Neural crest cell (in vitro differentiated cells): ENCODE data around the gene FREM2. TPM values are rescaled to one million over a fixed set of nuclear protein-coding genes. Genes with fewer than 3 reads are reported as not detected.

ENCODE experiments used
- DNase-seq: peaks from one replicate; pipeline ENCODE4 v3.0.0; 2021; ENCODE audit warnings: low read depth, mixed read lengths, low spot score
- H3K27ac Mint-ChIP-seq: one replicate; pipeline ENCODE4 v1.8.0; 2021; ENCODE audit warnings: mild to moderate bottlenecking, mixed read lengths; ENCODE audit not compliant: unreplicated experiment
- H3K27me3 Mint-ChIP-seq: 2 replicates; pipeline ENCODE4 v1.8.0; 2021; ENCODE audit warnings: low read depth, mild to moderate bottlenecking, mixed read lengths
- H3K36me3 Mint-ChIP-seq: 2 replicates; pipeline ENCODE4 v1.8.0; 2021; ENCODE audit warnings: low read depth, mild to moderate bottlenecking, mixed read lengths
- H3K4me1 Mint-ChIP-seq: 2 replicates; pipeline ENCODE4 v1.8.0; 2021; ENCODE audit warnings: mixed read lengths
- H3K4me3 Mint-ChIP-seq: one replicate; pipeline ENCODE4 v1.8.0; 2021; ENCODE audit warnings: mild to moderate bottlenecking, mixed read lengths
- H3K9me3 Mint-ChIP-seq: 2 replicates; pipeline ENCODE4 v1.8.0; 2021; ENCODE audit warnings: mixed read lengths
- CTCF ChIP-seq: fragments of 200-600 bp; sonication (generic); conservative IDR thresholded peaks from 2 replicates; pipeline ENCODE4 v1.5.0; 2021; ENCODE audit warnings: antibody characterized with exemption, mild to moderate bottlenecking
- total RNA-seq: library from RNA; stranded (reverse); gene quantifications from 2 replicates; pipeline ENCODE4 v1.2.1, GENCODE V29; 2021

FREM2 gene
- total RNA-seq, 1 donor from 2014 or later: 16.5 TPM

GRCh38 chr13:38697197-38697596 lies 10.3 kb downstream of the FREM2 start:
- H3K9me3 Mint-ChIP-seq: no peaks in the 10 kb centered on the region
- peaks cover 7% of the 10 kb centered on the region for H3K36me3 Mint-ChIP-seq
- no peak overlapping the region for H3K4me3 Mint-ChIP-seq
- TF ChIP-seq CTCF: no peak
- DNase-seq: no peak
- peaks cover 20% of the 10 kb centered on the region for H3K4me1 Mint-ChIP-seq
- H3K27me3 Mint-ChIP-seq: no peaks in the 10 kb centered on the region
- H3K27ac Mint-ChIP-seq: no peak overlapping the region

GRCh38 chr13:38697628-38698333 lies 10.9 kb downstream of the FREM2 start:
- TF ChIP-seq CTCF: peak; percentile 21
- no peak for DNase-seq
- Mint-ChIP-seq H3K27ac (no peak overlapping the region), H3K27me3 (no peaks in the 10 kb centered on the region), H3K4me1 (peaks cover 20% of the 10 kb centered on the region), H3K36me3 (peaks cover 4% of the 10 kb centered on the region), H3K4me3 (no peak overlapping the region), H3K9me3 (no peaks in the 10 kb centered on the region)

GRCh38 chr13:38700051-38700450 lies 13.2 kb downstream of the FREM2 start:
- Mint-ChIP-seq H3K9me3 (no peaks in the 10 kb centered on the region), H3K36me3 (peaks cover 4% of the 10 kb centered on the region), H3K27ac (no peak overlapping the region), H3K4me1 (peaks cover 15% of the 10 kb centered on the region), H3K4me3 (no peak overlapping the region), H3K27me3 (no peaks in the 10 kb centered on the region)
- no peak for DNase-seq
- no peak for TF ChIP-seq CTCF

- H3K27me3 Mint-ChIP-seq: no peaks in the 10 kb centered on the region
- no peak overlapping the region for H3K27ac Mint-ChIP-seq
- H3K9me3 Mint-ChIP-seq: no peaks in the 10 kb centered on the region
- TF ChIP-seq CTCF: no peak
- no peak for DNase-seq
- no peaks in the 10 kb centered on the region for H3K36me3 Mint-ChIP-seq
- no peak overlapping the region for H3K4me3 Mint-ChIP-seq
- H3K4me1 Mint-ChIP-seq: peaks cover 12% of the 10 kb centered on the region
Observed at GRCh38 chr13:38702669-38703068, 15.8 kb downstream of the FREM2 start.

- no peaks in the 10 kb centered on the region for H3K27me3 Mint-ChIP-seq
- no peak overlapping the region for H3K4me3 Mint-ChIP-seq
- no peaks in the 10 kb centered on the region for H3K36me3 Mint-ChIP-seq
- DNase-seq: no peak
- no peak for TF ChIP-seq CTCF
- H3K9me3 Mint-ChIP-seq: no peaks in the 10 kb centered on the region
- no peak overlapping the region for H3K27ac Mint-ChIP-seq
- H3K4me1 Mint-ChIP-seq: peaks cover 9% of the 10 kb centered on the region
Observed at GRCh38 chr13:38703255-38703654, 16.4 kb downstream of the FREM2 start.
